ENCODE data around the gene PRKD2.

GRCh38 chr19:46696866-46697203 lies 20.1 kb downstream of the PRKD2 start:
- TF ChIP-seq CTCF (IDR thresholded peaks at IDR 0.05; ENCODE audit: poor library complexity, severe bottlenecking) (no peak), MXI1 (conservative IDR thresholded peaks at IDR 0.05; ENCODE audit: poor library complexity, severe bottlenecking) (no peak), EZH2 (IDR thresholded peaks at IDR 0.05; ENCODE audit: borderline replicate concordance, insufficient read depth, low read length, poor library complexity, severe bottlenecking) (no peak), SMC3 (conservative IDR thresholded peaks at IDR 0.05; ENCODE audit: poor library complexity) (no peak)
